Occipital lobe (tissue), 2 donors: Measurements from ENCODE around the gene CAPRIN2. TPM values are rescaled to one million over a fixed set of nuclear protein-coding genes. Genes with fewer than 3 reads are reported as not detected.
A peak's percentile ranks its signal among the peaks of the same experiment; 100 is the strongest.

ENCODE experiments used
- DNase-seq: peaks from one replicate; lab custom pipeline; 2025; lab: John Stamatoyannopoulos, UW
- total RNA-seq: library from RNA; depleted of rRNA; stranded (reverse); fragments of >200 nt; gene quantifications from one replicate; pipeline ENCODE4 v1.2.3, GENCODE V29; 2014

CAPRIN2 gene
- total RNA-seq, 1 donor from 2014 or later, result 41.3 TPM

DNA sequence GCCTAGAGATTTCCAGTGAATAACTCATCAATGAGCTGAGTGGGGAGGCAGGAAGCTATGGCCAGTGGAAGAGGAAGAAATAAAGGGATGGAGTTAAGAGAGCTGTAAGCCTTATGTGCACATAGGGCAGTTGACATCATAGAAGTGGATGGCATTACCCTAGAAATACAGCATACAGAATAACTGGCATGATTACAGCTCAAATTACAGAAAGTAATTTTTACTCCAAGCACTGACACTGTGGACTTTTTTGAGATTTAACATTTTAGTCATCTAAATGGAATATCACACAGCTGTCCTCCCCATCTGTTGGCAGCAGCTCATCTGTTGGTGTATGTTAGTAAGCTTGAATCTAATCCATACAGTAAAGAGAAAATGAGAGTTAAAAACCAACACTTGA, 53.7 kb downstream of the CAPRIN2 start:
- no peak for DNase-seq

DNA sequence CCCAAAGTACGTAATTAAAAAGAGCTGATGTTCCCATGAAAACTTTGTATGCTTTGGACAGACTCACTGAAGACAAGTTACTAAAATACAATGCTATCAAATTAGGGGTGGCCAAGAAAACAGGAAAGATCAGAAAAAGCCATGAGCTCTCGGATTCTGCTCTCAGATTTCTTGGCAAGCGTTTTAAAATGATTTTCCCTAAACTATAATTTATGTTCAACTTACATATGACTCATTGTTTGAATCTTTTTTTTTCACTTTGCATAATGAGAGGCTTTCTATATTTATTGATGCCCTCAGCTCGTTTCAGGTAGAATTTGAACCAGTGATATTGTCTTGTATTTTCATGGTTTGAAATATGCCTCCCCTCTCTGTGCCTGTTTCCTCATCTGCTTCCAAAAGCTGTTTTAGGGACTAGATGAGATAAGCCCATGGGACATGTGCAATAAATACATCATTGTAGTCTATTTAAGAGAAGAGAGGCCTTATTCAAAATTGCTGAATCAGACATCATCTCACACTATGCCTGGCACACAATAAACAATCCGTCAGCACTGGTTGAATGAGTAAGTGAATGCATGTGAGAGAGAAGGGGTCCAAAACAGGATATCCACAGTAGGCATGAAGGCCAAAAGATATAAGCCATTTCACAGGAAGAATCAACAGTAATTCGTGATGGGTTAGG, 54.4 kb downstream of the CAPRIN2 start:
- DNase-seq, result no peak

DNA sequence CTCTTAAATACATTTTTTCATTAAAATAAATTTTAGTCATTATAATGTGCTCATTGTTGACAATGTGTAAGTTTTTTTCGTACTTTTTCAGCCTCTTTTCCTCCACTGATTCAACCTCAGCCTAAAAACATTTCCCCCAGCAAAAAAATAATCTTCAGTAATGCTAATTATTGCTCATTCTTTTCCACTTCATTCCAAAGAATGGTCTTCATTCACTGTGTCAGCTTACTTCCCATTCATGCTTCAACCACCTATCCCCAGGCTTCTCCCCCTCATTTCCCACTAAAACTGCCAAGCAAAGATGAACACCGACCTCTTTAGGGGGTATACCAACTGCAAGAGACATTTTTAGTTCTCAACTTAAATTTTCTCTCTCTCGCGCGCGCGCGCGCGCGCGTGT, 56.4 kb downstream of the CAPRIN2 start:
- DNase-seq, result no peak

DNA sequence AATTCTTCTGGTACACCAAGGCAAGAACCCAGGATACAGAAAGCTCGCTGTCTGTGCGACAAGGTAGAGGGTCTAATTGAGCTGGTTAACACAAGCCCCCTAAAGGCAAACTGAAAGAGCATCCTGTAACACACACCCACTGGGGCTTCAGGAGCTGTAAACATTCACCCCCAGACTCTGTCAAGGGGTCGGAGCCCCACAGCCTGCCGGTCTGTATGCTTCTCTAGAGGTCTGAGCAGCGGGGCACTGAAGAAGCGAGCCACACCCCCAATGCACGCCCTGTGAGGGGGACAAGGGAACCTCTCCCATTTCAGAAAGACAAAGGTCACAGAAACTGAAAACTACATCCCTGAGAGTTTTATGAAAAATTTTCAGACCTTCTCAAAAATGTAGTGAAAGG, 57.8 kb downstream of the CAPRIN2 start:
- no peak for DNase-seq

DNA sequence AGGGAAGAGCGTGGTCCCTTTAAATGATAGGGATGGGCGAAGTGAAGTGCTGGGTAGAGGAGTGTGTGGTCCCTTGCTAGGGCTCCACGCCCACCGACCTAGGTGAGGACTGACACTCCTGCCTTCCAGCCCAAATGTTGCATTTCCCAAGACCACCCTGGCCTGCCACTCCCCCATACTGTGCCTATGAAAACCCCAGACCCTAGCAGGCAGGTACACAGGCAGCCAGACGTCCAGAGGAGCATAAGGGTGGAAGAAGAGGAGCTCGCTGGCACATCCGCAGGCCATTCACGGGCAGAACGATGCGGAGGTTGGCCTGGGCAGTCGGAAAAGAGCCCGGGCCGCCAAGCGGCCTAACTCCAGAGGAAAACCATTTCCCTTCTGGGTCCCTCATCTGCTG, 58.3 kb downstream of the CAPRIN2 start:
- no peak for DNase-seq

DNA sequence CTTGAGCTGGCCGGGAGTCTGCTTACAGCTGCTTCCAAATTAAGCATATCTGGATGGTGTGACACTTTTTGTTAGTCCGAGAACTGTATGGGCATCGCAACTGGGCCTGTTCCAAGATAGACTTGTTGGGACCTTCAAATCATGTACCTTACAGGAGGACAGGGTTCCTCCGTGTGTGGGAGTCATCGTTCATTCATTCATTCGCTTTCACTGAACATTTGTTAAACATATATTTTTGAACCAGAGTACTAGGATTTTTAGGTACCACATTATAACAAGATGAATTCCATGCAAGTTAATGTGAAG, 58.7 kb downstream of the CAPRIN2 start:
- no peak for DNase-seq

DNA sequence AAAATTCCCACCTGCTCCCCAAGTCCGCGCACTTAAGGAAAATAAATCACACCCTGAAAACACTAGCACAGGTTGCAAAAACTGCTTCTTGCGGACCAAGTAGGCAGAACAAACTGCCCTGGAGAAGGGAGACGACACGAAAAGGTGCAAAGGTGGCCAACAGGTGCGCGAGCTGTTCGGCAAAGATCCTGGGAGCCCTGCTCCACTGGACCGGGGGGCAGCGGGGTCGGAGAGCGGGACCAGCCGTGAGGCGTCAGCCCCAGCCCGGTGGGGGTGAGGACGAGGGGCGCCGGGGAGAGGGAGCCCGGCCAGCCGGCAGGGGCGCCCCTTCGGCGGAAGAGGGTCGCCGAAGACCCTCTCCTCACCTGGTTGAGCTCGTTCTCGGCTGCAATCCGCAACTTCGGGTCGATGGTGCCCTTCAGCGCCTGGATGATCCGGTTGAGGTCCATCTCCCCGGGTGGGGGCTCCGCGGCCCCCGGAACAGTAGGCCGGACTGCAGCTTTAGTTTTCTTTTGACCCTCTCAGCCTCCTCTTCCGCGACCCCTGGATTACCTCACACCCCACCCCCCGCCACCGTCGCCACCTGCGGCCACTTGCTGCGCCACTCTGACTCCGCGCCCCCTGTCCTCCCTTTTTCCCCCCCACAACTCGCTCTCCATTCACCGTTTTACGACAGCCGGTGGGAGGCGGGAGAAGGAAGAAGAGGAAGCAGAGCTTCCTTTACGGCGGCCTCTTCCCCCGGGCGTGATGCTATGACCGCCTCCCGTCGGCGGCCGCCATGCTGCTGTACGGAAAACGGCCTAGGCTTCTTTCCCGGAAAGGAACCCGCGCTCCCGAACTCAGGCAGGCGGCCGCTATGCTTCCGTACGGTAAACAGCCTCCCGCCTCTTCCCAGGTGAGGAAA, 59.3 kb downstream of the CAPRIN2 start, which contains the start of gene IPO8:
Gene IPO8 (minus strand): TSS at position 671 of the 904 bp plus-strand sequence. CDS start 222 bp downstream, at position 449.
- DNase-seq, result peak; percentile 89

DNA sequence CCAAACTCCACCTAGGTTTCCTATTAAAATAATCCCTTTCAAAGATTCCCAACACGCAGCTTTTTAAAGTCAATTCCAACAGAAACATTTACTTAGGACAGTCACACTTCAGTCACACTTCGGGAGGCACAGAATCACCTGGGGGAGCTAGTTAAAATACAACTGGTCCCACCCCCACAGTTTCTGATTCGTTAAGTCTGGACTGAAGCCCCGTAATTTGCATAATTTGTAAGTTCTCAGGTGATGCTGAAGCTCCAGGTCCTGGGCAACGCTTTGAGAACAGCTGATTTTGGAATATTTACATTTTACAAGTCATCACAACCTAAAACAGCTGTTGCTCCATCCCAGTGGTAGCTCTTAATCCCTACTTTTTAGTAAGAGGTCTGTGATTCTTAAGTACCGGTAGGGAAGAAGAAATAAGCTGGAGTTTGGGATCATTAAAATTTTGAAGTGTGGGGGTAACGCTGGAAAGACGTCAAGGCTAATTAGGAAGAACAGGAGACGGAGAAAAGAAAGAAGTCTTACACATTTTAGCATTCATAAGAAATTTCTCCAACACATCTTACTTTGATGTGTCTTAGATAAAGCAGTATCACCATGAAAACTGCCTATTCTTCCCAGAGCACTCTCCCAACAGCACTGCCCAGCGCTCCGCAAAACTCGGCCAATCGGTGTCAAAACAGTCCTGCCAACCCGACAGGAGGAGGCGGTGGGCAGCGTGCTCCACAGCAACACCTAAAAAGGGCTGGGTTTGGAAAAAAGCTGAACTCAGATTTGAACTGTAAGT, 60.1 kb downstream of the CAPRIN2 start:
- DNase-seq, result peak; percentile 14

DNA sequence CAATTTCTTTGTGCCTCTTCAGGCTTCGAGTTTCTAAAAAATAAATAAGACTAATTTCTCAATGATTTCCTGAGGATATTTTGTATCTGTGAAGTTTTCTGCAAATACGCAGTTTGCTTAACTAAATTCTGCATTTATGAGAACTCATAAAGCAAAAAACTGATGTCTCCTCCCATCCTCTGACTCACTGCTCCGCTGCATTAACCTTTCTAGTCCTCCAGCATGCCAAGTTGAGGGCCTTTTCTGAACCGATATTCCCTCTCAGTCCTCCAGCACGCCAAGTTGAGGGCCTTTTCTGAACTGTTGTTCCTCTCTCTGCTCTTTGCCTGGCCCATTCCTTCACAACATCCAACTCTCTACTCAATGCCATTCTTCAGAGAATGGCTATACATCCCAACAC, 62.3 kb downstream of the CAPRIN2 start:
- no peak for DNase-seq

DNA sequence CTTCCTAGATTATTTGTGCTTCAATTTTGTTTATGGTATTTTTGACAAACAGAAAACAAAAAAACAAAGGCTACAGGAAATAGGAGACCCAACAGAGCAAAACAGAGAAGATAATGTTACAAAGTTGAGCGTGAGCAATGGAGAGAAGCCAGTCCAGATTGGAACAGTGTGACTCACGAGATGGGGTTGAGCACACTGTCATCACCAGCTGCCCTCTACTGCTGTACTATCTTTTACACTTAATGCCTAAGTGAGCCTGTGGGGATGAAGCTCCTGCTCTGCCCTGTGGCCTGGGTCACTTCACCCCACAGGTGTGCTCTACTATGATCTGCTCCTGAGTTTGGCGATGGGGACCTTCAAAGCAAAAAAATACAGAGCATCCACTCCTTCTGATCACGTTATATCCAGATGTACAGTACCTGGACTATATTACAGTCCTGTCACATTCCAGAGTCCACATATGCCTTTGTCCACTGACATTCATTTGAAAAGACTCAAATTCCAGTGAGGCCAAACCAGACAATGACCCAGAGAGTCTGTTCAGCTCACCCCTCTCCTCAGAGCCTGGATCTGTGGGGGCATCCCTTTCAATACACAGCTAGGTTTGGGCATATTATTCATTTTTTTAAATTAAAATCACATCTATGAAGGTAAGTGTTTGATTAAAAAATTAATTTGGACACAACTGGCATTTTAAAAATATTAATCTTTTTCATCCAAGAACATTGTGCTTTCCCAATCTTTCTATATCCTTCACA, 63.5 kb downstream of the CAPRIN2 start:
- no peak for DNase-seq

DNA sequence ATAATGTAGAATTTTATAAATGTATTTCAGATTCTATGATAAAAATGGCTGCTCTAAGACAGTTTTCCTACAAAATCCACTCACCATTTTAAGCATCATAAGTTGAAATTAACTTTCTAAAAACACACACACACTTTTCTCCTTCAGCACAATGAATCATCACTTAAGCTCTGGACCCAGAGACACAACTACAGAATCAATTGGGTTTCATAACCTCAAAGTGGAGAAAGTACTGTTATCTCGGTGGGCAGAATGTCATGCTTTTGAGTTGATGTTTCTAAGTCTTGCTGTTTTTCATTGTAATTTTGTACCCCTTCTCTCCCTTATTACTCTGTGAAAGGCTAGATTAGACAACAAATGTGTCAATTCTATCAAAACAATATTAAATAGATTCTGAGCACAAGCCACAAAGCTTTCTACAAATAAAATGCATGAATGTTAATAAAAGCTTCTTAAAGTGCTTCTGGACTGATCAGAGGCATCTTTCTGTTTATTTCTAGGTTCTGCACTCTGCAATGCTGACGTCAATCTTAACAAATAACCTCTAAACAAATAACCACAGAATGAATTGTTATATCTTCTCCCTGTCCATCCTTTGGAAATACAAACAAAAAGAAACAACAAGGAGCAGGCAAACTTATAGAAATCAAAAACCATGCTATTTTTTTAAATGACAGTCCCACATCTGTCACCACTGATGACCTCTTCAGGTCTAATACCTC, 67.3 kb downstream of the CAPRIN2 start:
- DNase-seq, result no peak

DNA sequence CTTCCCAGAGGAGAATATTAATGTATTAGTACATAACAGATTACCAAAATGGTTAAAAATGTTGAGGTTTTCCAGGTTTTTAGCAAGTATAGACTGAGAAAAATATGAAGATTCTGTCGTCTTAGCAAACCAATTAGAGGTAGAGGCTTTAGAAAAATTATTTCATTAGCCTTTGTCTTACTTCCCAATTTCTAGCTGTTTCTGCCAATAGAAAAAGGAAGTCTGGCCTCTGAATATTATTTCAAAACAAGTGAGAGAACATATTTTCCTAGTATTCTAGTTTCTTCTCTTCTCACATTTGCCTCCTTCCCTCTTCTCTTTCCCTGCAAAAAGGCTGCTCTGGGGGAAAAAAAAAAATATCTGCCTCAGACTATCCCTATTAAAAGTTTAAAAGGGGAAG, 75.5 kb downstream of the CAPRIN2 start:
- no peak for DNase-seq

DNA sequence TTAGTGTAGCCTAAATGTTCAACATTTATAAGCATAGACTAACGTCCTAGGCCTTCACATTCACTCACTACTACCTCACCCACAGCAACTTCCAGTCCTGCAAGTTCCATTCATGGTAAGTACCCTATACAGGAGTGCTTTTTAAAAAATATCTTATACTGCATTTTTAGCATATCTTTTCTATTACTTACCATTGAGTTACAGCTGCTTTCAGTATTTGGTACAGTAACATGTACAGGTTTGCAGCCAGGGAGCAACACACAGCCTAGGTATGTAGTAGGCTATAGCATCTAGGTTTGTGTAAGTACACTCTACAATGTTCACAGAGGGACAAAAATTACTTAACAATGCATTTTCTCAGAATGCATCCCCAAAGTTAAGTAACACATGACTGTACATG, 76.5 kb downstream of the CAPRIN2 start:
- no peak for DNase-seq

DNA sequence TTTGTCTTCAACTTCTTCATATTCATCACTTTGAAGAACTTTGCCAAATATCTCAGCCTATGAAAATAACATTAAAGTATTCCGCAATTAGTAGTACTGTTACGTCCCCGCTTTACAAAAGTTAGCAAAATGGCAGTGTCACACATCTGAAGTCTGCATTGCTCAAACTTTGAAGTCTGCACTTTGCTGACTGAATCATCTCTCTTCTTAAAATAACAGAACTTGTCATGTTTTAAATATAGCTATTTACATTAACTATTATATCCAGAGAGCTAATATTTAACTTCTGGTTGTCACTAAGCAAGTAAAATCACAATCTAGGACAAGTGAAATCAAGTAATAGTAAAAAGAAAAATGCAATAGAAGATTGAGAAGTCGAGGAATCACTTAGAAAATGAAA, 93.5 kb downstream of the CAPRIN2 start:
- no peak for DNase-seq

Other genes starting within 250 kb of the CAPRIN2 start
- gene IPO8, start 59.1 kb downstream of the CAPRIN2 start, total RNA-seq, result 58.5 TPM
- 4.8 TPM for gene TSPAN11, start 171.8 kb upstream of the CAPRIN2 start, total RNA-seq